Caco-2 (cell line): ENCODE results near the gene CEP95. TPM values are rescaled to one million over a fixed set of nuclear protein-coding genes. Genes with fewer than 3 reads are reported as not detected.
"Not testable (repeated sequence)": the region's sequence is repeated elsewhere in the genome, so short reads cannot be mapped to it uniquely, and the experiment has no call there.

ENCODE experiments used
- BruUV-seq: library from RNA; stranded (reverse); fragments of 400-500 nt; replicated peaks from 2 replicates; lab custom pipeline; 2021; lab: Mats Ljungman, UMichigan
- CTCF ChIA-PET: fragments of 300-600 bp; sonication (Branson Sonifier 250); formaldehyde crosslinking; loops from one replicate; lab custom pipeline; 2022; ENCODE audit warnings: antibody characterized with exemption; lab: Charles Lee
- POLR2A ChIA-PET: fragments of 300-600 bp; sonication (Branson Sonifier 250); formaldehyde crosslinking; loops from one replicate; lab custom pipeline; 2022; ENCODE audit warnings: antibody characterized with exemption; lab: Charles Lee
- DNase-seq, 2 experiments: peaks; one replicate each; pipeline versions ENCODE4 v3.0.0 to v3.0.0-alpha.2; 2020 to 2022
- H3K27me3 ChIP-seq: replicated peaks from 2 replicates; pipeline ENCODE4 v1.6.0; 2011; ENCODE audit warnings: low read length; ENCODE audit not compliant: control insufficient read depth, insufficient read depth
- H3K36me3 ChIP-seq: 2 replicates; pipeline ENCODE4 v1.5.1; 2011; ENCODE audit warnings: low read length; ENCODE audit not compliant: control insufficient read depth, insufficient read depth
- H3K4me1 ChIP-seq: fragments of 250-450 bp; sonication (Bioruptor Pico); 2 replicates; pipeline ENCODE4 v1.5.1; 2020; ENCODE audit warnings: mild to moderate bottlenecking
- H3K4me3 ChIP-seq: 2 replicates; pipeline ENCODE4 v1.5.1; 2011; ENCODE audit warnings: low read depth, mild to moderate bottlenecking, control low read depth, low read length
- H3K9me3 ChIP-seq: fragments of 250-450 bp; sonication (Bioruptor Pico); 2 replicates; pipeline ENCODE4 v1.5.1; 2020; ENCODE audit warnings: mild to moderate bottlenecking, moderate library complexity
- H3K27ac Mint-ChIP-seq: one replicate; pipeline ENCODE4 v1.8.0; 2022; ENCODE audit warnings: mixed read lengths; ENCODE audit not compliant: unreplicated experiment
- H3K27me3 Mint-ChIP-seq: one replicate; pipeline ENCODE4 v1.8.0; 2022; ENCODE audit warnings: mixed read lengths; ENCODE audit not compliant: insufficient read depth, unreplicated experiment
- H3K36me3 Mint-ChIP-seq: one replicate; pipeline ENCODE4 v1.8.0; 2022; ENCODE audit warnings: mild to moderate bottlenecking, mixed read lengths; ENCODE audit not compliant: insufficient read depth, unreplicated experiment
- H3K4me1 Mint-ChIP-seq: one replicate; pipeline ENCODE4 v1.8.0; 2022; ENCODE audit warnings: low read depth, mixed read lengths; ENCODE audit not compliant: unreplicated experiment
- H3K4me3 Mint-ChIP-seq: one replicate; pipeline ENCODE4 v1.8.0; 2022; ENCODE audit warnings: mild to moderate bottlenecking, moderate library complexity, mixed read lengths; ENCODE audit not compliant: unreplicated experiment
- H3K9me3 Mint-ChIP-seq: one replicate; pipeline ENCODE4 v1.8.0; 2022; ENCODE audit warnings: mixed read lengths; ENCODE audit not compliant: unreplicated experiment
- CTCF ChIP-seq, 2 experiments: fragments of 200-600 bp in 1 of 2; IDR thresholded peaks; 1 replicate in 1 of 2; 2 replicates in 1 of 2; pipeline versions ENCODE4 v1.5.1 to v1.8.0; 2011 to 2022; ENCODE audit warnings: antibody characterized with exemption in 1 of 2, control low read depth in 1 of 2, inconsistent platforms in 1 of 2, low read depth in 1 of 2, low read length in 1 of 2, mild to moderate bottlenecking in 1 of 2, moderate library complexity in 1 of 2; ENCODE audit not compliant: insufficient read depth in 1 of 2, severe bottlenecking in 1 of 2, unreplicated experiment in 1 of 2
- intact Hi-C: fragments of 100-400 bp; cut with micrococcal nuclease; formaldehyde crosslinking; loops from one replicate; pipeline ENCODE4 v1.10.0; 2022; ENCODE audit not compliant: unreplicated experiment
- total RNA-seq: library from RNA; stranded (reverse); gene quantifications from 2 replicates; pipeline ENCODE4 v1.2.3, GENCODE V29; 2022

Gene CEP95
- total RNA-seq, 1 experiment from 2014 or later: 63.6 TPM

- no peak for DNase-seq
- POLR2A ChIA-PET: no interaction called here
- Histone ChIP-seq H3K4me1 (no peaks in the 10 kb centered on the region), H3K27me3 (no peaks in the 10 kb centered on the region), H3K9me3 (no peaks in the 10 kb centered on the region), H3K36me3 (no peaks in the 10 kb centered on the region), H3K4me3 (no peak overlapping the region)
- intact Hi-C loops: no loop called here
- H3K4me1 Mint-ChIP-seq: no peaks in the 10 kb centered on the region
- no peak overlapping the region for H3K27ac Mint-ChIP-seq
- no peak overlapping the region for H3K4me3 Mint-ChIP-seq
- H3K36me3 Mint-ChIP-seq: peaks cover 10% of the 10 kb centered on the region
- CTCF ChIA-PET: interaction anchor here (0.6 kb wide), 1 partner anchor 161 kb away, joined by 5 read pairs; no protein-coding TSS in a partner anchor
- TF ChIP-seq CTCF (IDR thresholded peaks at IDR 0.05; ENCODE audit: insufficient read depth in 1 of 2, low read depth in 1 of 2, low read length in 1 of 2, severe bottlenecking in 1 of 2, unreplicated experiment in 1 of 2): no peak
- BruUV-seq: no TSS peak
- no peaks in the 10 kb centered on the region for H3K9me3 Mint-ChIP-seq
- H3K27me3 Mint-ChIP-seq: no peaks in the 10 kb centered on the region
These were observed 68.7 kb downstream of the CEP95 start for GRCh38 chr17:64575431-64575830.

DNA sequence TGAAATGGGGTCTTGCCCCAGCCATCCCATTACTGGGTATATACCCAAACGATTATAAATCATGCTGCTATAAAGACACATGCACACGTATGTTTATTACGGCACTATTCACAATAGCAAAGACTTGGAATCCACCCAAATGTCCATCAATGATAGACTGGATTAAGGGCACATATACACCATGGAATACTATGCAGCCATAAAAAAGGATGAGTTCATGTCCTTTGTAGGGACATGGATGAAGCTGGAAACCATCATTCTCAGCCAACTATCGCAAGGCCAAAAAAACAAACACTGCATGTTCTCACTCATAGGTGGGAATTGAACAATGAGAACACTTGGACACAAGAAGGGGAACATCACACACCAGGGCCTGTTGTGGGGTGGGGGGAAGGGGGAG is 70.2 kb downstream of the CEP95 start:
- H3K27me3 Mint-ChIP-seq, H3K27ac Mint-ChIP-seq, H3K36me3 ChIP-seq, POLR2A ChIA-PET, H3K9me3 ChIP-seq, intact Hi-C loops, H3K4me1 Mint-ChIP-seq, BruUV-seq, H3K27me3 ChIP-seq, H3K9me3 Mint-ChIP-seq, H3K4me3 ChIP-seq, H3K4me1 ChIP-seq, H3K4me3 Mint-ChIP-seq, H3K36me3 Mint-ChIP-seq, DNase-seq: not testable (repeated sequence)
- CTCF ChIA-PET: interaction anchor here (0.6 kb wide), 1 partner anchor 364 kb away, joined by 5 read pairs; no protein-coding TSS in a partner anchor

DNA sequence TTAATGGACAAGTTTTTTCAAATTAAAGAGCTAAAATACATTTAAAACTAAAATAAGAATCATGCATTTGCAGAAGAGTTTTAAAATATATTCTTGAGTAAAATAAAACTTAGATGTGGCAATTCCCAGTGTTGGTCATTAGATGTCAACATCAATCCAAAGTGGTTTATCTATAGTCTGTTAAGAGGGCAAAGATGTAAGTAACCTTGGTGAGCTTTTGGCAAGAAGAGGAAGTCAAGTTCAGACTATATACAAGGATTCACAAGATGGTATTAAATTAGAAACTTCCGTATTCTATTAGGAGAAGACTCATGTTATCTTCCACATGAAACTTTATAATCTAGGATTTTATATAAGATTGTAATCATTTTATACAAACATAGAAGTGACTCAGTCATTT is 73.1 kb downstream of the CEP95 start:
- no peaks in the 10 kb centered on the region for H3K27me3 Mint-ChIP-seq
- intact Hi-C loops: no loop called here
- Histone ChIP-seq H3K4me3 (no peak overlapping the region), H3K9me3 (no peaks in the 10 kb centered on the region), H3K4me1 (no peaks in the 10 kb centered on the region), H3K36me3 (no peaks in the 10 kb centered on the region; the same call in 1 of the 2 replicates), H3K27me3 (no peaks in the 10 kb centered on the region)
- BruUV-seq: no TSS peak
- no peaks in the 10 kb centered on the region for H3K4me1 Mint-ChIP-seq
- no peak for DNase-seq
- H3K27ac Mint-ChIP-seq: no peak overlapping the region
- ChIA-PET POLR2A (no interaction called here), CTCF (no interaction called here)
- no peak overlapping the region for H3K4me3 Mint-ChIP-seq
- TF ChIP-seq CTCF (IDR thresholded peaks at IDR 0.05; ENCODE audit: insufficient read depth in 1 of 2, low read depth in 1 of 2, low read length in 1 of 2, severe bottlenecking in 1 of 2, unreplicated experiment in 1 of 2): no peak
- H3K9me3 Mint-ChIP-seq: no peaks in the 10 kb centered on the region
- H3K36me3 Mint-ChIP-seq: peaks cover 19% of the 10 kb centered on the region
